K562 (cell line): ENCODE measurements around the gene CNOT6. TPM values are rescaled to one million over a fixed set of nuclear protein-coding genes. Genes with fewer than 3 reads are reported as not detected.

Experiments
- ATF1 ChIP-seq, 2 experiments: fragments of 450-650 bp in 1 of 2; IDR thresholded peaks; 2 replicates each; pipeline ENCODE4 v1.6.1; 2016; ENCODE audit warnings: missing compliant biosample characterization in 1 of 2, missing genetic modification characterization in 1 of 2
- CREB1 ChIP-seq, 2 experiments: sonication (generic) in 1 of 2; formaldehyde crosslinking in 1 of 2; IDR thresholded peaks; 2 replicates each; pipeline versions ENCODE4 v1.6.1 to v1.8.0; 2012 to 2022; ENCODE audit warnings: inconsistent platforms in 1 of 2, mild to moderate bottlenecking in 1 of 2, missing genetic modification reagents in 1 of 2, moderate library complexity in 1 of 2
- CREM ChIP-seq: IDR thresholded peaks from 2 replicates; pipeline ENCODE4 v1.6.1; 2014; ENCODE audit warnings: antibody characterized with exemption, low read depth
- EGR1 ChIP-seq: fragments of 450-650 bp; conservative IDR thresholded peaks from 2 replicates; pipeline ENCODE4 v1.6.1; 2017; ENCODE audit warnings: mild to moderate bottlenecking
- MYC ChIP-seq, 2 experiments: fragments of 250-450 bp in 1 of 2; sonication (Bioruptor Pico) in 1 of 2; IDR thresholded peaks; 2 replicates each; pipeline versions ENCODE4 v1.5.1 to v1.6.1; 2012 to 2021; ENCODE audit warnings: low read depth in 2 of 2, borderline replicate concordance in 1 of 2, improper control_type of control experiment in 1 of 2, low read length in 1 of 2, mild to moderate bottlenecking in 1 of 2, moderate library complexity in 1 of 2
- RAD21 ChIP-seq, 2 experiments: fragments of 250-450 bp in 1 of 2; fragments of 450-650 bp in 1 of 2; sonication (Bioruptor Pico) in 1 of 2; formaldehyde crosslinking in 1 of 2; IDR thresholded peaks in 1 of 2; conservative IDR thresholded peaks in 1 of 2; 2 replicates each; pipeline versions ENCODE4 v1.4.0 to v1.8.0; 2020 to 2022; ENCODE audit warnings: mild to moderate bottlenecking in 2 of 2, moderate library complexity in 1 of 2
- RBM14 ChIP-seq: fragments of 200-400 bp; formaldehyde crosslinking; IDR thresholded peaks from 2 replicates; pipeline ENCODE4 v1.6.1; 2018; ENCODE audit warnings: low read depth, mild to moderate bottlenecking, low read length, moderate library complexity, borderline replicate concordance; ENCODE audit not compliant: insufficient read depth
- TCFL5 ChIP-seq: fragments of 250-450 bp; sonication (Bioruptor Pico); conservative IDR thresholded peaks from 2 replicates; pipeline ENCODE4 v1.6.1; 2021; ENCODE audit warnings: mild to moderate bottlenecking, moderate library complexity, matching md5 sums
- YY1 ChIP-seq, 3 experiments: IDR thresholded peaks; 2 replicates each; pipeline ENCODE4 v1.6.1; 2011; ENCODE audit warnings: low read length in 2 of 3, mild to moderate bottlenecking in 2 of 3, moderate library complexity in 2 of 3, borderline replicate concordance in 1 of 3, control low read depth in 1 of 3, low read depth in 1 of 3; ENCODE audit not compliant: insufficient read depth in 3 of 3, insufficient replicate concordance in 2 of 3, control insufficient read depth in 1 of 3, insufficient read length in 1 of 3; ENCODE audit errors: extremely low read depth in 1 of 3
- ZNF696 ChIP-seq: fragments of 250-450 bp; sonication (Bioruptor Pico); conservative IDR thresholded peaks from 2 replicates; pipeline ENCODE4 v1.4.0; 2020; ENCODE audit warnings: mild to moderate bottlenecking, moderate library complexity
- ZNF79 ChIP-seq: fragments of 250-450 bp; sonication (Bioruptor Pico); IDR thresholded peaks from 2 replicates; pipeline ENCODE4 v1.4.0; 2020; ENCODE audit warnings: low read depth, mild to moderate bottlenecking, moderate library complexity
- polyA plus RNA-seq, 8 experiments: library from polyadenylated mRNA; depleted of rRNA in 4 of 8; stranded (reverse) in 5 of 8; unstranded in 3 of 8; fragments of >200 nt; fragmentation: Nextera tagmentation in 2 of 8; fragmentation: Illumina TruSeq in 1 of 8; extraction: Ambion mirVana in 2 of 8; extraction: Trizol in 1 of 8; gene quantifications; 2 replicates each; pipeline versions ENCODE4 v1.2.1 to v1.2.3, GENCODE V29; 2011 to 2014; ENCODE audit warnings: inconsistent platforms in 1 of 8, missing spikeins in 1 of 8
- total RNA-seq, 7 experiments: library from RNA; depleted of rRNA in 6 of 7; stranded (reverse); fragments of >200 nt in 6 of 7; fragmentation: Illumina TruSeq in 2 of 7; extraction: Trizol in 2 of 7; gene quantifications; 2 replicates each; pipeline versions ENCODE4 v1.2.1 to v1.2.3, GENCODE V29; 2011 to 2021; ENCODE audit warnings: low replicate concordance in 1 of 7
- TF ChIP-seq, protein P1 (sequence below): fragments of 450-650 bp; formaldehyde crosslinking; IDR thresholded peaks from 2 replicates; pipeline ENCODE4 v1.4.0; 2020; ENCODE audit warnings: mild to moderate bottlenecking, moderate library complexity
- TF ChIP-seq, protein P2 (sequence below): sonication (generic); formaldehyde crosslinking; IDR thresholded peaks from 2 replicates; pipeline ENCODE4 v1.8.1; 2023; ENCODE audit warnings: missing genetic modification reagents, mild to moderate bottlenecking, borderline replicate concordance
- TF ChIP-seq, protein P3 (sequence below), 2 experiments: fragments of 450-650 bp; conservative IDR thresholded peaks; 2 replicates each; pipeline ENCODE4 v1.6.1; 2017; ENCODE audit warnings: mild to moderate bottlenecking in 2 of 2, moderate library complexity in 2 of 2
- TF ChIP-seq, protein P4 (sequence below): sonication (generic); formaldehyde crosslinking; IDR thresholded peaks from 2 replicates; pipeline ENCODE4 v1.9.0; 2022; ENCODE audit warnings: mild to moderate bottlenecking, missing genetic modification reagents

The CNOT6 gene
- total and polyA plus RNA-seq, 9 of the 15 experiments (the other 6 are each of a cell fraction or from before 2014, with no cell fraction given): 4.9 to 32.4 (median 14.0) TPM

DNA sequence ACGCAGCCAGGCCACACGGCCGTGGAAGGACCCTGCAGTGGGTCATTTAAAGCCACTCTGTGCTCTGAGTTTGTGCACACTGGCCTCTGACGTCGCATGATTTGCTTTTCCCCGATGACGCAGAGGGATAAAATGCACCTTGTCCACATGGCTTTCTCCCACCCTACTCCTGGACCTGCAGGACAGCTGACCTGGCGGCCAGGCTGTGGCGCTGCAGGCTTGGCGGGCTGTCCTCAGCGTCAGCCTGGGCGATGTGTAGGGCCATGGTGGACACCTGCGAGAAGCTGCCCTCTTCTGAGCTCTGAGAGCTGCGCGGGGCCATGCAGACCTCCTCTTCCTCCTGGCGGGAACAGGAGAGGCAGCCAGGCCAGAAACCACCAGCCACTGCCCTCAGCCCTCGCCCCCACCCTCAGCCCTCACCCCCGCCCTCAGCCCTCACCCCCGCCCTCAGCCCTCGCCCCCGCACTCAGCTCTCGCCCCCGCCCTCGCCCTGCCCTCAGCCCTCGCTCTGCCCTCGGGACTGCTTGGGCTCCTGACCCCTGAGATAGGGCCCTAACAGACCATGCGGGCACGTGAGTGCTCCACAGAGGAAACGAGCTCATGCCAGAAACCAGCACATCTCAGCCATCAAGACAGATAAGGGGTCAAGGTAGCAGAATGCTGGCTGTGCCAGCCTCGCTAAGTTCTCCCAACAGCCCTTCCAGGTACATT, 117.1 kb downstream of the CNOT6 start (continued):
- no peak for TF ChIP-seq RBM14
- TF ChIP-seq ATF1 (CRISPR knock-in tag; IDR thresholded peaks at IDR 0.05): no peak
- peak; percentile 63 for TF ChIP-seq ATF1 (tag; IDR thresholded peaks at IDR 0.05)
- TF ChIP-seq TCFL5 (CRISPR knock-in tag): no peak
- no peak for TF ChIP-seq ZNF696 (CRISPR knock-in tag)
- TF ChIP-seq CREB1 (IDR thresholded peaks at IDR 0.05): peak; percentile 66; the same call in 1 of the 2 replicates
- TF ChIP-seq CREB1 (CRISPR knock-in tag; IDR thresholded peaks at IDR 0.05): peak; percentile 75
- peak; percentile 61 for TF ChIP-seq EGR1
- TF ChIP-seq CREM: peak; percentile 84
- TF ChIP-seq, protein P1, sequence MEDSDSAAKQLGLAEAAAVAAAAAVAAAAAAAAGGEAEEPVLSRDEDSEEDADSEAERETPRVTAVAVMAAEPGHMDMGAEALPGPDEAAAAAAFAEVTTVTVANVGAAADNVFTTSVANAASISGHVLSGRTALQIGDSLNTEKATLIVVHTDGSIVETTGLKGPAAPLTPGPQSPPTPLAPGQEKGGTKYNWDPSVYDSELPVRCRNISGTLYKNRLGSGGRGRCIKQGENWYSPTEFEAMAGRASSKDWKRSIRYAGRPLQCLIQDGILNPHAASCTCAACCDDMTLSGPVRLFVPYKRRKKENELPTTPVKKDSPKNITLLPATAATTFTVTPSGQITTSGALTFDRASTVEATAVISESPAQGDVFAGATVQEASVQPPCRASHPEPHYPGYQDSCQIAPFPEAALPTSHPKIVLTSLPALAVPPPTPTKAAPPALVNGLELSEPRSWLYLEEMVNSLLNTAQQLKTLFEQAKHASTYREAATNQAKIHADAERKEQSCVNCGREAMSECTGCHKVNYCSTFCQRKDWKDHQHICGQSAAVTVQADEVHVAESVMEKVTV: peak; percentile 38; the same call in 1 of the 2 replicates
- TF ChIP-seq, protein P2, sequence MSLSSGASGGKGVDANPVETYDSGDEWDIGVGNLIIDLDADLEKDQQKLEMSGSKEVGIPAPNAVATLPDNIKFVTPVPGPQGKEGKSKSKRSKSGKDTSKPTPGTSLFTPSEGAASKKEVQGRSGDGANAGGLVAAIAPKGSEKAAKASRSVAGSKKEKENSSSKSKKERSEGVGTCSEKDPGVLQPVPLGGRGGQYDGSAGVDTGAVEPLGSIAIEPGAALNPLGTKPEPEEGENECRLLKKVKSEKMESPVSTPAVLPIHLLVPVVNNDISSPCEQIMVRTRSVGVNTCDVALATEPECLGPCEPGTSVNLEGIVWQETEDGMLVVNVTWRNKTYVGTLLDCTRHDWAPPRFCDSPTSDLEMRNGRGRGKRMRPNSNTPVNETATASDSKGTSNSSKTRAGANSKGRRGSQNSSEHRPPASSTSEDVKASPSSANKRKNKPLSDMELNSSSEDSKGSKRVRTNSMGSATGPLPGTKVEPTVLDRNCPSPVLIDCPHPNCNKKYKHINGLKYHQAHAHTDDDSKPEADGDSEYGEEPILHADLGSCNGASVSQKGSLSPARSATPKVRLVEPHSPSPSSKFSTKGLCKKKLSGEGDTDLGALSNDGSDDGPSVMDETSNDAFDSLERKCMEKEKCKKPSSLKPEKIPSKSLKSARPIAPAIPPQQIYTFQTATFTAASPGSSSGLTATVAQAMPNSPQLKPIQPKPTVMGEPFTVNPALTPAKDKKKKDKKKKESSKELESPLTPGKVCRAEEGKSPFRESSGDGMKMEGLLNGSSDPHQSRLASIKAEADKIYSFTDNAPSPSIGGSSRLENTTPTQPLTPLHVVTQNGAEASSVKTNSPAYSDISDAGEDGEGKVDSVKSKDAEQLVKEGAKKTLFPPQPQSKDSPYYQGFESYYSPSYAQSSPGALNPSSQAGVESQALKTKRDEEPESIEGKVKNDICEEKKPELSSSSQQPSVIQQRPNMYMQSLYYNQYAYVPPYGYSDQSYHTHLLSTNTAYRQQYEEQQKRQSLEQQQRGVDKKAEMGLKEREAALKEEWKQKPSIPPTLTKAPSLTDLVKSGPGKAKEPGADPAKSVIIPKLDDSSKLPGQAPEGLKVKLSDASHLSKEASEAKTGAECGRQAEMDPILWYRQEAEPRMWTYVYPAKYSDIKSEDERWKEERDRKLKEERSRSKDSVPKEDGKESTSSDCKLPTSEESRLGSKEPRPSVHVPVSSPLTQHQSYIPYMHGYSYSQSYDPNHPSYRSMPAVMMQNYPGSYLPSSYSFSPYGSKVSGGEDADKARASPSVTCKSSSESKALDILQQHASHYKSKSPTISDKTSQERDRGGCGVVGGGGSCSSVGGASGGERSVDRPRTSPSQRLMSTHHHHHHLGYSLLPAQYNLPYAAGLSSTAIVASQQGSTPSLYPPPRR (CRISPR knock-in tag): no peak
- TF ChIP-seq MYC (IDR thresholded peaks at IDR 0.05; ENCODE audit: low read depth, low read length): peak; percentile 66; the same call in 1 of the 2 replicates
- TF ChIP-seq MYC (CRISPR knock-in tag; IDR thresholded peaks at IDR 0.05; ENCODE audit: borderline replicate concordance, low read depth): no peak
- peak in 1 of 3 experiments; percentile 28 for TF ChIP-seq YY1 (IDR thresholded peaks at IDR 0.05; ENCODE audit: borderline replicate concordance in 1 of 3, control insufficient read depth in 1 of 3, extremely low read depth in 1 of 3, insufficient read depth in 3 of 3, insufficient read length in 1 of 3, insufficient replicate concordance in 2 of 3, low read depth in 1 of 3, low read length in 2 of 3)
- TF ChIP-seq, protein P3, sequence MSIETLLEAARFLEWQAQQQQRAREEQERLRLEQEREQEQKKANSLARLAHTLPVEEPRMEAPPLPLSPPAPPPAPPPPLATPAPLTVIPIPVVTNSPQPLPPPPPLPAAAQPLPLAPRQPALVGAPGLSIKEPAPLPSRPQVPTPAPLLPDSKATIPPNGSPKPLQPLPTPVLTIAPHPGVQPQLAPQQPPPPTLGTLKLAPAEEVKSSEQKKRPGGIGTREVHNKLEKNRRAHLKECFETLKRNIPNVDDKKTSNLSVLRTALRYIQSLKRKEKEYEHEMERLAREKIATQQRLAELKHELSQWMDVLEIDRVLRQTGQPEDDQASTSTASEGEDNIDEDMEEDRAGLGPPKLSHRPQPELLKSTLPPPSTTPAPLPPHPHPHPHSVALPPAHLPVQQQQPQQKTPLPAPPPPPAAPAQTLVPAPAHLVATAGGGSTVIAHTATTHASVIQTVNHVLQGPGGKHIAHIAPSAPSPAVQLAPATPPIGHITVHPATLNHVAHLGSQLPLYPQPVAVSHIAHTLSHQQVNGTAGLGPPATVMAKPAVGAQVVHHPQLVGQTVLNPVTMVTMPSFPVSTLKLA (conservative IDR thresholded peaks at IDR 0.05): peak in 1 of 2 experiments; percentile 41; a peak in 1 of 4 replicates
- TF ChIP-seq ZNF79 (CRISPR knock-in tag): no peak
- TF ChIP-seq, protein P4, sequence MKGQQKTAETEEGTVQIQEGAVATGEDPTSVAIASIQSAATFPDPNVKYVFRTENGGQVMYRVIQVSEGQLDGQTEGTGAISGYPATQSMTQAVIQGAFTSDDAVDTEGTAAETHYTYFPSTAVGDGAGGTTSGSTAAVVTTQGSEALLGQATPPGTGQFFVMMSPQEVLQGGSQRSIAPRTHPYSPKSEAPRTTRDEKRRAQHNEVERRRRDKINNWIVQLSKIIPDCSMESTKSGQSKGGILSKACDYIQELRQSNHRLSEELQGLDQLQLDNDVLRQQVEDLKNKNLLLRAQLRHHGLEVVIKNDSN (CRISPR knock-in tag): peak; percentile 61
- peak; percentile 67 to 86 for TF ChIP-seq RAD21 (CRISPR knock-in tag; conservative IDR thresholded peaks at IDR 0.05 in 1 of 2, IDR thresholded peaks at IDR 0.05 in 1 of 2)
